GM18861 (cell line): ENCODE data around the gene CYTH2.
"Not testable (repeated sequence)": the region's sequence is repeated elsewhere in the genome, so short reads cannot be mapped to it uniquely, and the experiment has no call there.

Experiments
- ATAC-seq: cut with Tn5 transposase; IDR thresholded peaks from one replicate; pipeline ENCODE4 v1.9.1; 2021; ENCODE audit not compliant: unreplicated experiment

The CYTH2 gene

DNA sequence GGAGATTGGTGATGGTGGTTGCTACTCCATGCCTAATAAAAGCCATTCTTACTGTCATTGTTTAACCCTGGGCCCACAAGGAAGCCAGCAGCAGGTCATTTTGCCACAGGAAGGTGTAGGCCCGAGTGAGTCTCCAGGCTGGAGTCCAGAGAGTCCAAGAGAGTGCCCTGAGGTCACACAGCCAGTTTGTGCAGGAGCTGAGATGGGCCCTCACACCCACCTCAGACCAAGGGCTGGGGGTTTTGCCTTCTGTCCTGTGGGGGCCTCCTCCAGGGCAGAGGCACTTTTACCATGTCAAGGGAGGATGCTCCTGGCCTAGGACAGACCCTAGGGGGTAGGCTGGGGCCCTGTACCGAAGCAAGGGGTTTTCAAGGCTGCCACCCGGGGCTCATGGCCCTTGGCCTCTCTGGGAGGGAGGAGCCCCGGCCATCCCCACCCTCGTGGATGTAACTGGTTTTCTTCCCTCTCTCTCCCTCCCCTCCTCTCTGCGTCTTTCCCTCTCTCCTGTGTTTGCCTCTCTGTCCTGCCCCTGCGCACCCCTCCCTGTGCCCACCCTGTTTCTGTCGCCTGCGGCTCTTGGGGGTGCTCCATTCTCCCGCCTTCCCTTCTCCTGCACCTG lies 8.0 kb downstream of the CYTH2 start:
- ATAC-seq = no peak

DNA sequence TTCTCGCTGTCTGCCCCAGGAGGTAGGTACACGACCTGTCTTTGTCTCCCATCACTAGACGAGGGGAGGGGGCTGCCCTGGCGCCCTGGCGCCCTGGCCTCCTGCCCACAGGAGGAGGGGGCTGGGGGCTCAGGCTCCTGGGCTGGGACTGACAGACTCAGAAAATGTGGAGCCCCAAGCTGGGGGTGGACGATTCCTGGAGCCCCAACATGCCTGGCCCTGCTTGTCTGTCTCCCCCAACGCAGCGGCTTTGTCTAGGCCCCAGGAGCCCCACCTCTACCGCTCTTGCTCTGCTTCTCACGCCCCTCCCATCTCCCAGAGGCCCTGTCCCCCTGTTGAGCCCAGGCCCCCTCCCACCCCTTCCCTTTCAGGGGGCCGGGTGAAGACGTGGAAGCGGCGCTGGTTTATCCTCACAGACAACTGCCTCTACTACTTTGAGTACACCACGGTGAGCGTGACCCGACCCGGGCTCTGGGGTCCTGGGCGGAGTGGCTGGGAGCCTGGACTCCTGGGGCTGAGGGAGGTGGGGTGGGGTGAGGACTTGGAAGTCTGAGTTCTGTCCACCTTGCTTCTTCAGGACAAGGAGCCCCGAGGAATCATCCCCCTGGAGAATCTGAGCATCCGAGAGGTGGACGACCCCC lies 8.6 kb downstream of the CYTH2 start:
- no peak for ATAC-seq

DNA sequence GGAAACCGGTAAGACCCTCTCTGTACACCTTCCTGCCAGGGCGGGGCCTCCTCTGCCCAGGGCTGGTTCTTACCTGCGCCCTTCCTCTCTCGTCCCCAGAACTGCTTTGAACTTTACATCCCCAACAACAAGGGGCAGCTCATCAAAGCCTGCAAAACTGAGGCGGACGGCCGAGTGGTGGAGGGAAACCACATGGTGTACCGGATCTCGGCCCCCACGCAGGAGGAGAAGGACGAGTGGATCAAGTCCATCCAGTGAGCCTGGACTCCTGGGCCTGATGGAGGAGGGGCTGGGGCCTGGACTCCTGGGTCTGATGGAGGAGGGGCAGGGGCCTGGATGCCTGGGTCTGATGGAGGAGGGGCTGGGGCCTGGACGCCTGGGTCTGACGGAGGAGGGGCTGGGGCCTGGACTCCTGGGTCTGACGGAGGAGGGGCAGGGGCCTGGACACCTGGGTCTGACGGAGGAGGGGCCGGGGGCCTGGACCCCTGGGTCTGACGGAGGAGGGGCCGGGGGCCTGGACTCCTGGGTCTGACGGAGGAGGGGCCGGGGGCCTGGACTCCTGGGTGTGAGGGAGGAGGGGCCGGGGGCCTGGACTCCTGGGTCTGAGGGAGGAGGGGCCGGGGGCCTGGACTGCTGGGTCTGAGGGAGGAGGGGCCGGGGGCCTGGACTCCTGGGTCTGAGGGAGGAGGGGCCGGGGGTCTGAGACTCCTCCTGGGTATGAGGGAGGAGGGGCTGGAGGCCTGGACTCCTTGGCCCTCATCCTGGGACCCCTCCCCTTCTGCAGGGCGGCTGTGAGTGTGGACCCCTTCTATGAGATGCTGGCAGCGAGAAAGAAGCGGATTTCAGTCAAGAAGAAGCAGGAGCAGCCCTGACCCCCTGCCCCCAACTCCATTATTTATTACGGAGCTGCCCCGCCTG lies 9.4 kb downstream of the CYTH2 start:
- no peak for ATAC-seq

DNA sequence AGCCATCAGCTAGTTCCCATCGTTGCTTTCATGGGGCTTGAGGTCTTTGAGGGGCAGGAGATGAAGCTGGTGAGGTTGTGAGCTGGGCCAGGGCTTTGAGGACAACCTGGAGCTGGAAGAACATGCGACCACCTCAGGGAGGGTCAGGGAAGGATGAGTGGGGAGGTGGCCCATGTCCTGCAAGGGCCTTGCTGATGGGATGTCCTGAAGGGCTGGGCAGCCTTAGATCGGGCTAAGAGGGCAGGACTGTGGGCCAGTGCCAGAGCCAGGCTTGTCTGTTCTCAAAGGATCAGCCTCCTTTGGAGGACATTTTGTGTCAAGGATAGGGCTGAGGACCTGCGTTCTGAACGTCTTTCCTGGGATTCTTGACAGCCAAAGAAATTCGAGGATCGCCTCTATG lies 10.5 kb downstream of the CYTH2 start:
- ATAC-seq = no peak

DNA sequence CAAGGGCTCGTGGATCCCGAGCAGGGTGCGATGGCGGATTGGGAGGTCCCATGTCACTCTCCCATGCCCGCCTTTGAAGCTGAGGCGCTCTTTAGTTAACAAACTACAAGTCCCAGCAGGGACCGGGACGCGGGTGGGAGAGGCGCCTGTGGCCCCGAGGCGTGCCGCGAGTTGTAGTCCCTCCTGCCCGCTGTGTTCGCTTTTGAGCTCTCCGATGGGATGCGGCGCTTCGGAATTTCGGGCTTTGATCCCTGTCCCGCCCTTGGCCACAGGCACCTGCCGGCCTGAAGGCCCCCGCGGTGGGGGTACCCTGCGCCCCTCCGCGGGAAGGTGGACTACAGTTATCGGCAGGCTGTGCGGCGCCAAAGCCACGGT lies 11.0 kb downstream of the CYTH2 start:
- ATAC-seq = no peak

DNA sequence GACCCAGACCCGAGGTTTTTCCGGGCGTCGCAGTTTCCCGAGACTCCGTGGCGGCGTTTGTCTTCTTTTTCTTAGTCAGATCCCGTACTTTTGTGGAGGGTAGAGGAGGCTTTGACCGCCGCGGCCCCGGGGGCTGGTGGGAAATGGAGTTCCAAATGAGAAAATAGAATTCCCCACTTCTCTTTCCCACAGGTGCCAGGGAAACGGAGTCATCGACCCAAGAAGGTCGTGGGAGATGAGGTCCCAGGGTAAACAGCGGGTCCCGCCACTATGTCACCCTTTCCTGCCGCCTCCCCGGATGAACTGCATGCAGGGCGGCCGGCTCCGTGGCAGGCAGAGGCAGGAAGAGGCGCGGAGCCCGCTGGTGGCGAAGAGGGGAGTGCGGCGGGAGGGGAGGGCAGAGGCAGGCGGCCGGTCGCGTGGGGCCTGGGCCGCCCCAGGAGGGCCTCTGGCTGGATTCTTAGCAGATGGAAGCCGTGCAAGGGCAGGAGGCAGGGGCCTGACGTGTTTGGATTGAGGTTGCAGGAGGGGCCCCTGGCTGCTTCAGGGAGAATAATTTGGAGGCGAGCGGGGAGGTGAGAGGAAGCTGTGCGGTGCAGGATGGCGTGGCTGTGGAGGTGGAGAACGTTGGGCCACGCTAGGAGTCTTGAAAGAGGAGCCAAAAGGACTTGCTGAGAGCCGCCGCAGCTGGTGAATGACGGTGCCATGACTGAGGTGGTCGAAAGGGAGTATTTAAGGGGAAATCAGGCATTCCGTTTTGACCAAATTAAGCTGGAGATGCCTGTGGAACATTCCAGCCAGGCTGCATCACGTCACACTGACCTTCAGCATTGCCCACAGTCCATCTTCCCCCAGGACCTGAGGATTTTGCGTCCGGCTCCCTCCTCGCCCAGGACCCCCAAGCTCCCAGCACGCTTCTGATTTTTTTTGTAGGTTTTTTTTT lies 11.7 kb downstream of the CYTH2 start:
- no peak for ATAC-seq

DNA sequence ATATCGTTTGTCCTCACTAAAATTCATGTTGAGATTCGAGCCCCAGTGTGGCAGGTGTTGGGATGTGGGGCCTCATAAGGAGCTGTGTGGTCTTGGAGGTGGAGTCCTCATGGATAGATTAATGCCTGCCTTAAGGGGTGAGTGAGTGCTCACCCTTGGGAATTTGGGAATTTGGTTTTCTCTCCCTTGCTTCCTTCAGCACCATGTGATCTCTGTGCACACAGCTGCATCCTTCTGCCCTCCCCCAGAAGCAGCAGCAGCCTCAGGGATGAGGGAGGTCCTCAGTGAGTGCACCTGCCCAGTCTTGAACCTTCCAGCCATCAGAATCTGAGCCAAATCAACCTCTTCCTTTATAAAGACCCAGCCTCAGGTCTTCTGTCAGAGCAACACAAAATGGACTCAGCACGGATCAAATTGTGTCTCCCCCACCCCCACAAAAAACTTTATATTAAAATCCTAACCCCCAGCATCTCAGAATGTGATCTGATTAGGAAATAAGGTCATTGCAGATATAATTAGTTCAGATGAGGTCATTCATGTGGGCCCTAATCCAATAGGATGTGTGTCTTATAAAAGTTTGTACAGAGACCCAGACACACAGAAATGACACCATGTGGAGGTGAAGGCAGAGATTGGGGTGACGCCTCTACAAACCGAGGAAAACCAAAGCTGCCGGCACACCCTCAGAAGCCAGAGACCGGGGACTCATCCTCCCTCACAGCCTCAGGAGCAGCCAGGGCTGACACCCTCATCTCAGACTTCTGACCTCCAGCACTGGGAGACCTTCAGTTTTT lies 12.9 kb downstream of the CYTH2 start:
- no peak for ATAC-seq

DNA sequence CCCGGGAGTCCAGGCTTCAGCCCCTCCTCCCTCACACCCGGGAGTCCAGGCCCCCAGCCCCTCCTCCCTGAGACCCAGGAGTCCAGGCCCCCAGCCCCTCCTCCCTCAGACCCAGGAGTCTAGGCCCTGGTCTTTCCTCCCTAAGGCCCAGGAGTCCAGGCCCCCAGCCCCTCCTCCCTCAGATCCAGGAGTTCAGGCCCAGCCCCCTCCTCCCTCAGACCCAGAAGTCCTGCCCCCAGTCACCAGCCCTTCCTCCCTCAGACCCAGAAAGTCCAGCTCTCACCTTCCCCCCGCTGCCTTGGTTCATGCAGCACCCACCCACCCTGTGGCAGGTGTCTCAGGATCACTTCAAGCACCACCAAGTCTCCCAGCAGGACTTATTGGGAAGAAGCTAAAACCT lies 14.1 kb downstream of the CYTH2 start:
- ATAC-seq = no peak

DNA sequence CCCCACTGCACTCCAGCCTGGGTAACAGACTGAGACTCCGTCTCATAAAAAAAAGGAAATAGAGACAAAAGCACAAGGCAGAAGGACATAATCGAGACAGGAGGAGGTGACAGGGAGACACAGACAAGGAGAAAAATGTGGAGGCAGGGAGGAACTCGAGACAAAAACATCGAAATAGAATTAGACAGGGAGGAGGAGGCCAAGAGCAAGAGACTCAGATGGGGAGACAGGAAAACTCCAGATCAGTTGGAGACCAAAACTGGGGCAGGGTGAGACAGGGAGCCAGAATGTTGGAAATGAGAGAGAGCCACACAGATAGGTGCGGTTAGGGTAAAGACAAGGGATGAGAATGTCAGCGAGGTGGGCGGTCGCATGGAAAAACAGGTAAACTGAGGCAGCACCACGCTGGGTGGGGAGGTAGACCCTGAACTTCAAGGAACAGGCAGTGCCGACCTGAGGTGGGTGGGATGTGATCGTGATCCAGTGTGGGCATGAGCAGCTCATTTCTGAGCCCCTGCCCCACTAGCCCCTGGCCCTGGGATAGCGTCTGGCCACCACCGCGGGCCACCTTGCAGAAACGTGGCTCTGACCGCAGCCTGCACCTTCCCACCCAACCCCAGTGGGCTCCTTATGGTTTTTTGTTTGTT lies 15.2 kb downstream of the CYTH2 start:
- no peak for ATAC-seq

DNA sequence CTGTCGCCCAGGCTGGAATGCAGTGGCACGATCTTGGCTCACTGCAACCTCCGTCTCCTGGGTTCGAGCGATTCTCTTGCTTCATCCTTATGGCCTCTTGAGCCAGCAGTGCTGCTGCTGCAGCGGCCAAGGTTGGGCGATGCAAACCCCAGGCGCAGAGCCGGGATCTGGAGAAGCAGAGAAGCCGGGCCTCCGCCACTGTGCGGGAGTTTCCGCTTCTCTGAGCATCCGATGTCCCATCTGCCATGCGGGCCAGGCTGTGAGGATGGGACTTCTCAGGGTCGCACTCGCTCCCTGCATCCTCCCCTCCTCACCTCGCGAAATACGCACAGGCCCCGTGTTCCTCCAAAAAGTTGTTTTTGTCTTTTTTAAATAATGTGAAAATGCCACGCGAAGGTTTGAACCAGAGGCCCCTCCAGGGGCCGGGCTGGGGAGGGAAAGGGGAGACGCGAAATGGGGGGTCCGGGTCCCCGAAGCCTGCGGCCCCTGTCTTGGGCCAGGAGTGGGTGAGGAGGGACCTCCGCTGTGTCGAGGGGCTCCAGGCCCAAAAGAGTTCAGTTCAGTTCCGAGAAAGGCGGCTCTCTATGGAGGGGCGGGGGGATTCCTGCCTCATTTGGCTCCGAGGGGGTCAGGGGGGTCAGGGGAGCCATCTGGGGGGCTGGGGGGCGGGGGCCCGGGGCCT lies 15.9 kb downstream of the CYTH2 start:
- ATAC-seq = no peak

DNA sequence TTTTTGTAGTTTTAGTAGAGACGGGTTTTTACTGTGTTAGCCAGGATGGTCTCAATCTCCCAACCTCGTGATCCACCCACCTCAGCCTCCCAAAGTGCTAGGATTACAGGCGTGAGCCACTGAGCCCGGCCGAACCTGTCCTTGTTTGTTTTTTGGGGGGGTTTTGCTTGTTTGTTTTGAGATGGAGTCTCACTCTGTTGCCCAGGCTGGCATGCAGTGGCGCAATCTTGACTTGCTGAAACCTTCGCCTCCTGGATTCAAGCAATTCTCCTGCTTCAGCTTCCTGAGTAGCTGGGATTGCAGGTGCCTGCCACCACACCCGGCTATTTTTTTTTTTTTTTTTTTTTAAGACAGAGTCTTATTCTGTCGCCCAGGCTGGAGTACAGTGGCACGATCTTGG lies 17.5 kb downstream of the CYTH2 start:
- ATAC-seq = not testable (repeated sequence)

DNA sequence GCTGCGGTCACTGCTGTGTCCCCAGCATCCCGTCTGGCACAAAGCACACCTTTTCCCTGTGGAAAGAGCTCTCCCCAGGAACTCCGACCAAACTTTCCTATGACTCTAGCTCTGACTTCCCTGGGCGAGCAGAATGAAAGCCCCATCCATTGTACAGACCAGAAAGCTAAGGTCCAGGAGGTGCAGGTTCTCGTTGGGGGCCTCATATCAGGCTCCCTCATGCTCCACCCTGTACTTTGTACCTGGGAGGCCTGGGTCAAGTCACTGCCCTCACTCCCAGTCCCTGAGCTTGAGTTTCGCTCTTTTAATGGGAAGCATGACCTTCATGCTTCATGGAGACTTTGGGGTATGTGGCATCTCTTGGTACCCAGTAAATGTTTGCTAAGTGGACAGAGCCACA lies 18.4 kb downstream of the CYTH2 start:
- ATAC-seq = no peak

DNA sequence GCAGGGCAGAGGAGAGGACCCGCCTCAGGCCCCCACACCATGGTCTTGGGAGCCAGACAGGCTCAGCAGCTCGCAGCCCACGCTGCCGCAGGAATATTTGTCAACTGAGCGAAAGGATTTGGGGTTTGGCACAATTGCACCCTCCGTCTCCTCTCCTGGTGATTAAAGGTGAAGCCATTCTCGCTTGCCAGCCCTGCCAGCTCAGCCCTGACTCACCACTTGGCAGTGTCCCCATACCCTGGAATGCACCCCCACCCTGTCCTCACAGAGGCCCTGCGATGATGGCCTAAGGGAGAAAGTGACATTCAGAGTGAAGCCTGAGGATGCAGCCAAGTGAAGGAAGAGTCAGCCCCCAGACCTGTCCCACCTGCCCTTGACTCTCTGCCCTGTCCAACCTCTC lies 18.8 kb downstream of the CYTH2 start:
- no peak for ATAC-seq

DNA sequence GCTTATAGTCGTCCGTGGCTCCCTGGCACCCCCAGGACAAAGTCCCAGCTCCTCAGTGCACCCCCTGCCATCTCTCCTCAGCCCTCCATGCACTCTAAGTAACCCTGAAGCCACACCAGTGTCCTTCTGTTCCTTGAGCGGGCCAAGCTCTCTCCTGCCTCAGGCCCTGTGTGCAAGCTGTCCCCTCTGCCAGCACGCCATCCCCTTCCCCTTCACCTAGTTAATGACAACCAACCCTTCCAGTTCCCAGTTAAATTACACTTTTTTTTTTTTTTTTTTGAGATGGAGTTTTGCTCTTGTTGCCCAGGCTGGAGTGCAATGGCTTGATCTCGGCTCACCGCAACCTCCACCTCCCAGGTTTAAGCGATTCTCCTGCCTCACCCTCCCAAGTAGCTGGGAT lies 19.3 kb downstream of the CYTH2 start:
- ATAC-seq = not testable (repeated sequence)

DNA sequence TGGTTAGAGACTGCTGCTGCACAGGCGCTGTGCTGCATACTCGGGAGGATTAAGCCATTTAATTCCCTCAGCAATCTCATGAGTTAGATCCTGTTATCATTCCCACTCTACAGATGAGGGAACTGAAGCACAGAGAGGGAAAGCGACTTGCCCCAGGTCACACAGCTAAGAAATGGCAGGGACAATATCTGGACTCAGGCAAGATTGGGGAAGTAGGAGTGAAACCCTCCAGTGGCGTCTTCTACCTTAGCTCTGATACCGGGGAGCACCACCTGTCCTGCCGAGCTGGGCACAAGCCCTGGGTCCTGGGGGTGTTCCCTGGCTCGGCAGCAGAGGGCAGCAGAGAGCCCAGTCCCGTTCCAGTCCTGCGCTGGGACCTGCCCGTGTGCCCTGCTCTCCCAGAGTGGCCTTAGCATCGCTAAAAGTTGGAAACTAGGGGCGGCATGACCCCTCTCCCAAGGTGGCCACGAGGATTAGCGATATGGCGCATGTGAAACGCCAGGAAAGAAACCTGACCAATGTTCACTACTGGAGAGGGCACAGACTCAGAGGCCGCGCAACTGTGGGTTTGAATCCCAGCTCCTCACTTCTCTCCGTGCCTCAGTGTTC lies 20.5 kb downstream of the CYTH2 start:
- no peak for ATAC-seq

DNA sequence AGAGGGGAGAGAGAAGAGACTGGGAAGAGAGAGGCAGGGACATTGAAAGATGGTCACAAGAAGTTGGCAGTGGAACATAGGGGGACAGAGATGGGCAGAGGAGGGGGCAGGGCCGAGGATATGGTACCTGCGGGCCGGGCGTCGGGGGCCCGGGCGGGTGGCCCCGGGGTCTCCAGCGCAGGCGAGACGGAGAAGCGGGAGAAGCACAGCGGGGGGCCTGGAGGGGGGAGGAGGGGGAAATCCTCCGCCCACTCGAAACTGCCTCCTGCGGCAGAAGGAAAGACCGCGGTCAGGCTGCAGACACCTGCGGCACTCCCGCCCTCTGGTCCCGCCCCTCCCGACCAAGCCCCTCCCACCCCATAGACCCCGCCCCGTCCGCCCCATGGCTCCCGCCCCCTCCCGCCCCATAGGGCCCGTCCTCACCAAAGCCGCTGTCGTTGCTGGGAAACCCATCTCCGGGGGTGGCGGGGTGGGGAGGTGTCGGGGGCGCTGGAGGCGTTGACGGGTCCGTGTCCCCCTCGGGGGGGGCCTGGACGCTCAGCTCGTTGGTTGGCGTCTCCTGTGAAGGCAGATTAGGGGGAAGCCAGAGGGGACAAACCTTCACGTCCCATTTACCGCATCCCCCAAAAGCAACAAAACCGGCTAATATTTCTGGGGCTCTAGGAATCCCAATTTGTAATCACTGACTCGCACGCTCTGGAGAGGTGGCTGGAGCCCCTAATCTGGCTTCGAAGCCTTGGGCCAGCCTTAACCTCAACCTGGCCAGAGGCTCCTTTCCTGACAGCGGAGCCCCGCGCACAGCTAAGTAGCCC lies 22.0 kb downstream of the CYTH2 start:
- ATAC-seq = no peak

DNA sequence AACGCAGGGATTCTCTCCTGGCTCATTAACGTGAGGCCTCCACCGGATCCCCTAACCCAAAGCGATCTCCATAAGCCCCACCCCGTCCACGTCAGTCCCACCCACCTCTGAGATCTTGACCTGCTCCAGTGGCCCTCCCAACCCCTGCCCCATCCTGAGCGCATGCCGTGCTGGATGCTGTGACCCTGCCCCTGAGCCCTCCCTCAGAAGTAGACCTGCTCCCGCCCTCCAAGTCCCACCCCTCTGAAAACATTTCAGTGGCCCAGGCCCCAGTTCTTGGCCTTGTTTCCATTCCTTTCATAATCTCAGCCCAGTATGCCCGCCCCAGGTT lies 22.6 kb downstream of the CYTH2 start:
- ATAC-seq = no peak
